Measurements from ENCODE around the gene OR5A2. TPM values are rescaled to one million over a fixed set of nuclear protein-coding genes. Genes with fewer than 3 reads are reported as not detected.
"Not testable (repeated sequence)": the region's sequence is repeated elsewhere in the genome, so short reads cannot be mapped to it uniquely, and the experiment has no call there.

The OR5A2 gene
- not detected for total RNA-seq
- long read RNA-seq = 0 reads

- DNase-seq (ENCODE audit: low spot score) = no peak
Observed at GRCh38 chr11:59426361-59427067, at the start of gene OR5A2. TSS of gene OR5A2 (minus strand) at chr11:59426413. CDS start at chr11:59422953, 3,460 bp downstream.

- no peak for DNase-seq (ENCODE audit: low spot score)
Observed at GRCh38 chr11:59475176-59475575, 49.0 kb upstream of the OR5A2 start.

GRCh38 chr11:59473015-59473414 lies 46.8 kb upstream of the OR5A2 start, which contains the start of gene OR4D10:
TSS of gene OR4D10 (plus strand) at chr11:59473315. CDS start at chr11:59477430, 4,115 bp downstream.
- no peak for DNase-seq (ENCODE audit: low spot score)

- DNase-seq (ENCODE audit: low spot score) = no peak
Observed at GRCh38 chr11:59463190-59463641, 37.0 kb upstream of the OR5A2 start.

- DNase-seq (ENCODE audit: low spot score) = no peak
Observed at GRCh38 chr11:59459916-59460315, 33.7 kb upstream of the OR5A2 start.

GRCh38 chr11:59456661-59457060 lies 30.4 kb upstream of the OR5A2 start, which contains the start of gene OR4D6:
TSS of gene OR4D6 (plus strand) at chr11:59456961. CDS start at chr11:59456961, 0 bp downstream.
- no peak for DNase-seq (ENCODE audit: low spot score)

- DNase-seq (ENCODE audit: low spot score) = no peak
Observed at GRCh38 chr11:59448484-59448883, 22.3 kb upstream of the OR5A2 start.

GRCh38 chr11:59445624-59446023 lies 19.4 kb upstream of the OR5A2 start:
- not testable (repeated sequence) for DNase-seq (ENCODE audit: low spot score)

GRCh38 chr11:59437770-59438169 lies 11.6 kb upstream of the OR5A2 start:
- DNase-seq (ENCODE audit: low spot score) = no peak

- no peak for DNase-seq (ENCODE audit: low spot score)
Observed at GRCh38 chr11:59436169-59436568, 10.0 kb upstream of the OR5A2 start, which contains the start of gene OR5A1. TSS of gene OR5A1 (plus strand) at chr11:59436469. CDS start at chr11:59443169, 6,700 bp downstream.

- DNase-seq (ENCODE audit: low spot score) = no peak
Observed at GRCh38 chr11:59429924-59430516, 3.8 kb upstream of the OR5A2 start.

- DNase-seq (ENCODE audit: low spot score) = no peak
Observed at GRCh38 chr11:59427068-59427382, 812 bp upstream of the OR5A2 start.

GRCh38 chr11:59425131-59425530 lies 1.1 kb downstream of the OR5A2 start:
- DNase-seq (ENCODE audit: low spot score) = no peak

GRCh38 chr11:59423835-59424234 lies 2.4 kb downstream of the OR5A2 start:
- DNase-seq (ENCODE audit: low spot score) = no peak

- DNase-seq (ENCODE audit: low spot score) = no peak
Observed at GRCh38 chr11:59418156-59418555, 8.1 kb downstream of the OR5A2 start.

GRCh38 chr11:59417023-59417422 lies 9.2 kb downstream of the OR5A2 start:
- no peak for DNase-seq (ENCODE audit: low spot score)

- DNase-seq (ENCODE audit: low spot score) = no peak
Observed at GRCh38 chr11:59416613-59417012, 9.6 kb downstream of the OR5A2 start.

- DNase-seq (ENCODE audit: low spot score) = no peak
Observed at GRCh38 chr11:59415111-59415510, 11.1 kb downstream of the OR5A2 start.

- no peak for DNase-seq (ENCODE audit: low spot score)
Observed at GRCh38 chr11:59413646-59414045, 12.6 kb downstream of the OR5A2 start.

GRCh38 chr11:59403546-59403945 lies 22.7 kb downstream of the OR5A2 start:
- no peak for DNase-seq (ENCODE audit: low spot score)

GRCh38 chr11:59401262-59401552 lies 25.0 kb downstream of the OR5A2 start:
- DNase-seq (ENCODE audit: low spot score) = no peak

GRCh38 chr11:59400461-59401261 lies 25.6 kb downstream of the OR5A2 start:
- DNase-seq (ENCODE audit: low spot score) = no peak

Data from mesenteric fat pad (tissue), 1 donor.